Smooth muscle cell of trachea (primary cell): Measurements from ENCODE around the gene SLC22A13. TPM values are rescaled to one million over a fixed set of nuclear protein-coding genes. Genes with fewer than 3 reads are reported as not detected.

Experiments used
- total RNA-seq: library from RNA; depleted of rRNA; stranded (reverse); fragments of >200 nt; gene quantifications from 2 replicates; pipeline ENCODE4 v1.2.1, GENCODE V29; 2014

The SLC22A13 gene
- 0.73 and 1.2 TPM in 2 replicates for total RNA-seq

GRCh38 chr3:38265604-38266307 is at the start of gene SLC22A13:
TSS of gene SLC22A13 (plus strand) at chr3:38265812. CDS start at chr3:38265861, 49 bp downstream.

GRCh38 chr3:38281895-38282686 is 16.5 kb downstream of the SLC22A13 start, which contains the start of gene SLC22A14:
TSS of gene SLC22A14 (plus strand) at chr3:38282294. CDS start at chr3:38306027, 23,733 bp downstream.

Other genes with a start within 250 kb of the SLC22A13 start
- gene PLCD1, start 236.2 kb upstream of the SLC22A13 start, total RNA-seq = 39.1 and 70.3 TPM in 2 replicates
- under 0.01 TPM in 1 of 2 replicates, not detected in the other for gene DLEC1, start 226.6 kb upstream of the SLC22A13 start, total RNA-seq
- 32.9 and 38.8 TPM in 2 replicates for gene ACAA1, start 128.7 kb upstream of the SLC22A13 start, total RNA-seq
- gene MYD88, start 127.2 kb upstream of the SLC22A13 start, total RNA-seq = 14.9 and 19.1 TPM in 2 replicates
- gene OXSR1, start 100.3 kb upstream of the SLC22A13 start, total RNA-seq = 31.1 and 34.3 TPM in 2 replicates
- 0.15 TPM in 1 of 2 replicates, not detected in the other for gene SLC22A14, start 16.5 kb downstream of the SLC22A13 start, total RNA-seq
- 4.7 and 6.1 TPM in 2 replicates for gene XYLB, start 81.0 kb downstream of the SLC22A13 start, total RNA-seq
- gene ACVR2B, start 188.1 kb downstream of the SLC22A13 start, total RNA-seq = 1.8 and 2.0 TPM in 2 replicates
- gene EXOG, start 230.5 kb downstream of the SLC22A13 start, total RNA-seq = 9.1 and 19.3 TPM in 2 replicates